Muscle of leg (tissue), 11 donors: ENCODE data around the gene NCOA6. TPM values are rescaled to one million over a fixed set of nuclear protein-coding genes. Genes with fewer than 3 reads are reported as not detected.

Experiments used
- DNase-seq: peaks from one replicate; pipeline ENCODE4 v3.0.0; 2013
- H3K27ac ChIP-seq: one replicate; pipeline ENCODE4 v1.5.1; 2013; ENCODE audit warnings: mild to moderate bottlenecking, low read length, control low read depth
- H3K27me3 ChIP-seq: one replicate; pipeline ENCODE4 v1.6.1; 2013; ENCODE audit warnings: low read length; ENCODE audit not compliant: control insufficient read depth, insufficient read depth
- H3K36me3 ChIP-seq: one replicate; pipeline ENCODE4 v1.6.1; 2013; ENCODE audit warnings: low read length; ENCODE audit not compliant: control insufficient read depth, insufficient read depth
- H3K4me1 ChIP-seq: one replicate; pipeline ENCODE4 v1.6.1; 2013; ENCODE audit warnings: low read length; ENCODE audit not compliant: control insufficient read depth, insufficient read depth
- H3K4me3 ChIP-seq: one replicate; pipeline ENCODE4 v1.5.1; 2013; ENCODE audit warnings: low read length, control low read depth
- H3K9me3 ChIP-seq: replicated peaks from 2 replicates; pipeline ENCODE4 v1.6.1; 2013; ENCODE audit warnings: low read depth, low read length; ENCODE audit not compliant: control insufficient read depth
- WGBS: methylation state at CpG from one replicate; pipeline ENCODE4 v1.1.5; 2013; ENCODE audit warnings: missing lambda C conversion rate; ENCODE audit not compliant: insufficient coverage; 5-methylcytosine and 5-hydroxymethylcytosine counted together
- polyA plus RNA-seq, 8 donors: library from polyadenylated mRNA; unstranded; fragments of 120-200 nt; gene quantifications; one replicate each; pipeline versions ENCODE4 v1.2.1 to v1.2.3, GENCODE V29; 2013; ENCODE audit warnings: inconsistent platforms in 1 of 8, low replicate concordance in 1 of 8; ENCODE audit not compliant: insufficient read length in 8 of 8, insufficient read depth in 1 of 8
- total RNA-seq: library from RNA; stranded (reverse); fragments of 120-200 nt; gene quantifications from one replicate; pipeline ENCODE4 v1.2.4, GENCODE V29; 2013

The NCOA6 gene
- total and polyA plus RNA-seq, 9 donors: 11.3 to 30.0 (median 26.7) TPM

- H3K9me3 ChIP-seq: no peaks in the 10 kb centered on the region
- H3K4me3 ChIP-seq: no peak overlapping the region
- DNase-seq: no peak
- no peaks in the 10 kb centered on the region for H3K27me3 ChIP-seq
- 80% methylated on average over 1 of the region's 4 CpGs for WGBS
- no peak overlapping the region for H3K27ac ChIP-seq
- no peaks in the 10 kb centered on the region for H3K4me1 ChIP-seq
- peaks cover 41% of the 10 kb centered on the region for H3K36me3 ChIP-seq
These were observed 70.8 kb downstream of the NCOA6 start for GRCh38 chr20:34754611-34755010.

- H3K36me3 ChIP-seq: peaks cover 41% of the 10 kb centered on the region
- H3K27ac ChIP-seq: no peak overlapping the region
- no peaks in the 10 kb centered on the region for H3K9me3 ChIP-seq
- WGBS: no CpG with 5 or more reads among the region's 2 CpGs
- DNase-seq: no peak
- H3K4me3 ChIP-seq: no peak overlapping the region
- no peaks in the 10 kb centered on the region for H3K27me3 ChIP-seq
- H3K4me1 ChIP-seq: no peaks in the 10 kb centered on the region
These were observed 71.6 kb downstream of the NCOA6 start for GRCh38 chr20:34753706-34754461.

GRCh38 chr20:34751453-34751852 lies 74.0 kb downstream of the NCOA6 start:
- peaks cover 35% of the 10 kb centered on the region for H3K36me3 ChIP-seq
- no peaks in the 10 kb centered on the region for H3K9me3 ChIP-seq
- no peak overlapping the region for H3K4me3 ChIP-seq
- no peak for DNase-seq
- no CpG with 5 or more reads among the region's 3 CpGs for WGBS
- no peak overlapping the region for H3K27ac ChIP-seq
- H3K4me1 ChIP-seq: no peaks in the 10 kb centered on the region
- no peaks in the 10 kb centered on the region for H3K27me3 ChIP-seq

- Histone ChIP-seq H3K4me3 (no peak overlapping the region), H3K27me3 (no peaks in the 10 kb centered on the region), H3K9me3 (no peaks in the 10 kb centered on the region), H3K4me1 (no peaks in the 10 kb centered on the region), H3K36me3 (peaks cover 37% of the 10 kb centered on the region), H3K27ac (no peak overlapping the region)
- DNase-seq: no peak
- no CpG with 5 or more reads among the region's 2 CpGs for WGBS
These were observed 75.0 kb downstream of the NCOA6 start for GRCh38 chr20:34750484-34750883.

GRCh38 chr20:34748709-34749108 lies 76.7 kb downstream of the NCOA6 start:
- H3K4me3 ChIP-seq: no peak overlapping the region
- DNase-seq: no peak
- no peaks in the 10 kb centered on the region for H3K9me3 ChIP-seq
- no peaks in the 10 kb centered on the region for H3K4me1 ChIP-seq
- H3K27ac ChIP-seq: no peak overlapping the region
- WGBS: no CpG with 5 or more reads among the region's 2 CpGs
- no peaks in the 10 kb centered on the region for H3K27me3 ChIP-seq
- H3K36me3 ChIP-seq: peaks cover 43% of the 10 kb centered on the region

- no peak overlapping the region for H3K4me3 ChIP-seq
- H3K36me3 ChIP-seq: peaks cover 51% of the 10 kb centered on the region
- no peaks in the 10 kb centered on the region for H3K9me3 ChIP-seq
- H3K27ac ChIP-seq: no peak overlapping the region
- no CpG with 5 or more reads among the region's 2 CpGs for WGBS
- DNase-seq: no peak
- H3K27me3 ChIP-seq: no peaks in the 10 kb centered on the region
- H3K4me1 ChIP-seq: no peaks in the 10 kb centered on the region
These were observed 78.0 kb downstream of the NCOA6 start for GRCh38 chr20:34747479-34747878.

GRCh38 chr20:34746674-34747073 lies 78.8 kb downstream of the NCOA6 start:
- DNase-seq: no peak
- no peaks in the 10 kb centered on the region for H3K9me3 ChIP-seq
- no peak overlapping the region for H3K4me3 ChIP-seq
- no peak overlapping the region for H3K27ac ChIP-seq
- H3K27me3 ChIP-seq: no peaks in the 10 kb centered on the region
- WGBS: no CpG with 5 or more reads among the region's 3 CpGs
- H3K4me1 ChIP-seq: no peaks in the 10 kb centered on the region
- H3K36me3 ChIP-seq: peaks cover 59% of the 10 kb centered on the region

- H3K4me3 ChIP-seq: no peak overlapping the region
- H3K9me3 ChIP-seq: no peaks in the 10 kb centered on the region
- no peak overlapping the region for H3K27ac ChIP-seq
- DNase-seq: no peak
- H3K4me1 ChIP-seq: no peaks in the 10 kb centered on the region
- H3K27me3 ChIP-seq: no peaks in the 10 kb centered on the region
- WGBS: no CpG with 5 or more reads among the region's 1 CpG
- peaks cover 72% of the 10 kb centered on the region for H3K36me3 ChIP-seq
These were observed 80.6 kb downstream of the NCOA6 start for GRCh38 chr20:34744847-34745246.

GRCh38 chr20:34744340-34744739 lies 81.1 kb downstream of the NCOA6 start:
- DNase-seq: no peak
- Histone ChIP-seq H3K9me3 (no peaks in the 10 kb centered on the region), H3K27me3 (no peaks in the 10 kb centered on the region), H3K36me3 (peaks cover 69% of the 10 kb centered on the region), H3K4me3 (no peak overlapping the region), H3K27ac (no peak overlapping the region), H3K4me1 (no peaks in the 10 kb centered on the region)
- no CpG with 5 or more reads among the region's 3 CpGs for WGBS

GRCh38 chr20:34743039-34743438 lies 82.4 kb downstream of the NCOA6 start:
- no peak overlapping the region for H3K27ac ChIP-seq
- H3K4me3 ChIP-seq: no peak overlapping the region
- H3K27me3 ChIP-seq: no peaks in the 10 kb centered on the region
- whole genome bisulfite sequencing: 100% methylated on average over 1 of the region's 1 CpG
- no peak for DNase-seq
- no peaks in the 10 kb centered on the region for H3K9me3 ChIP-seq
- H3K36me3 ChIP-seq: peaks cover 71% of the 10 kb centered on the region
- H3K4me1 ChIP-seq: no peaks in the 10 kb centered on the region
